Nephron (organoid): ENCODE results near the gene ODC1.

Experiments used
- H3K27ac Mint-ChIP-seq, 3 experiments: 2 replicates each; pipeline ENCODE4 v1.8.0; 2020; ENCODE audit warnings: mixed read lengths in 3 of 3, mild to moderate bottlenecking in 2 of 3, moderate library complexity in 1 of 3
- H3K27me3 Mint-ChIP-seq: 2 replicates; pipeline ENCODE4 v1.8.0; 2021; ENCODE audit warnings: low read depth, mild to moderate bottlenecking, moderate library complexity, mixed read lengths
- H3K36me3 Mint-ChIP-seq: 2 replicates; pipeline ENCODE4 v1.8.0; 2020; ENCODE audit warnings: low read depth, mixed read lengths
- H3K4me1 Mint-ChIP-seq: 2 replicates; pipeline ENCODE4 v1.8.0; 2020; ENCODE audit warnings: mixed read lengths
- H3K4me3 Mint-ChIP-seq, 3 experiments: 2 replicates each; pipeline ENCODE4 v1.8.0; 2020; ENCODE audit warnings: mild to moderate bottlenecking in 3 of 3, mixed read lengths in 3 of 3, moderate library complexity in 2 of 3
- H3K9me3 Mint-ChIP-seq: 2 replicates; pipeline ENCODE4 v1.8.0; 2020; ENCODE audit warnings: mixed read lengths
- CTCF ChIP-seq, 3 experiments: fragments of 200-600 bp; sonication (generic); IDR thresholded peaks; one replicate each; pipeline ENCODE4 v1.5.0; 2021; ENCODE audit warnings: antibody characterized with exemption in 3 of 3; ENCODE audit not compliant: unreplicated experiment in 3 of 3

ODC1 gene

GRCh38 chr2:10427618-10427949 is 20.5 kb downstream of the ODC1 start:
- peaks cover 15% of the 10 kb centered on the region for H3K27me3 Mint-ChIP-seq
- no peaks in the 10 kb centered on the region for H3K36me3 Mint-ChIP-seq
- H3K4me1 Mint-ChIP-seq, result peaks cover 15% of the 10 kb centered on the region
- peak overlapping the region in 1 of 3 experiments; percentile 9 for H3K4me3 Mint-ChIP-seq
- H3K27ac Mint-ChIP-seq, result peak overlapping the region; percentile 63 to 85 (median 74)
- H3K9me3 Mint-ChIP-seq, result no peaks in the 10 kb centered on the region
- no peak for TF ChIP-seq CTCF (IDR thresholded peaks at IDR 0.05; ENCODE audit: unreplicated experiment in 3 of 3)

DNA sequence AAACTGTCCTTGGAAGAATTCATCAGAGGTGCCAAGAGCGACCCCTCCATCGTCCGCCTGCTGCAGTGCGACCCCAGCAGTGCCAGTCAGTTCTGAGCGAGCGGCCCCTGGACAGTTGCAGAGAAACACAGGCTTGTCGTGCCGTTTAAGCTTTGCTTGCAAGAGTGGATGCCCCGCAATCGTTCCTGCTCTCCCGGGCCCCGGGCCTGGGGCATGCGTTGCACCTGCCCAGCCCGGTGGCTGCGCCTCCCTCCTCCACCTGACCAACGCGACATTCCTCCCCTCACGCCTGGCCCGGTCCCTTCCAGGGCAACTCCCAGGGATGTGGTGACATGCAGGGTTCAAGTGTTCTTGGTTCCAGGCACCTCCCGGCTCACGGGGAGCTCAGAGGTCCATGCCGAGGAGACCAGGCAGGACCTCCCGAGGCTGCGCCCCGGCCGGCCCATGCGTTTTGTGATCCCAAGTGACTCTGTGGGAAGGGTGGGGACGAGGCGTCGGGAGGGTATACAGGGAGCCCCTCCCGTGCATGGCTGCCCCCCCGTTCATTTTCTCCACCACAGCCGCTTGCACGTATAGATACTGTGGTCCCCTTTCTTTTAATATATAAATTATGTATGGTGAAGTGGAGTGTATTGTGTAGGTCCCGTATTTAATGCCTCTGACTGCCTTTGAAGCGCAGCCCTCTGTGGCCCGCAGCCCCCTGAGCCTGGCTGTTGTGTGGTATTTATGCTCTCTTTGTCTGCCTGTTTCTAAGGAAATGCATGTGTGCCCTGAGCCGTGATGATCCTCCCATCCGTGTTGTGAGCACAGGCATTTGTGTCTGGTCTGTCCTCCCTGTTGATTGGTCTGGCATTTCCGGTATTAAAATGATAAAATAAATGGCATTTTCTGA is 21.2 kb downstream of the ODC1 start:
- peaks cover 15% of the 10 kb centered on the region for H3K4me1 Mint-ChIP-seq
- no peaks in the 10 kb centered on the region for H3K36me3 Mint-ChIP-seq
- peaks cover 15% of the 10 kb centered on the region for H3K27me3 Mint-ChIP-seq
- H3K27ac Mint-ChIP-seq, result peak overlapping the region; percentile 63 to 85 (median 74)
- no peak for TF ChIP-seq CTCF (IDR thresholded peaks at IDR 0.05; ENCODE audit: unreplicated experiment in 3 of 3)
- peak overlapping the region in 1 of 3 experiments; percentile 9 for H3K4me3 Mint-ChIP-seq
- no peaks in the 10 kb centered on the region for H3K9me3 Mint-ChIP-seq

DNA sequence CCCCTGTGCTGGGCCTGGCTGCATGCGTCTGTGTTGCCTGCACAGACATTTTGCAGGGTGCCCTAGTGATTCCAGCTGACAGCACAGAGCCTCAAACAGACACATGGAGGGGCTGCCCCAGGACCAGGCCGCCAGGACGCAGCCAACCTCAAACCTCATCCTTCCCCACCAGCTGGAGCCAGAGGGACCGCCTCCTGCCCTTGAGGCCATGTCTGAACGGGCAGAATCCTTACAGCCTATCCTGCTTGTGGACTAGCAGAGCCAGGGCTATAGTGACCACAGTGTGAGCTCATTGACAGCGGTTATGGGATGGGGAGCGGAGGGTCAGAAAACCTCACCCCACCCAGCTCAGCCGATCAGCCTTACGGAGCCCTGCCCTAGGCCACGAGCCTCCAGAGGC is 22.4 kb downstream of the ODC1 start:
- H3K9me3 Mint-ChIP-seq, result no peaks in the 10 kb centered on the region

GRCh38 chr2:10424916-10425505 is 23.1 kb downstream of the ODC1 start:
- Mint-ChIP-seq H3K4me1 (peaks cover 15% of the 10 kb centered on the region), H3K27me3 (peaks cover 9% of the 10 kb centered on the region), H3K36me3 (no peaks in the 10 kb centered on the region), H3K27ac (no peak overlapping the region), H3K9me3 (no peaks in the 10 kb centered on the region), H3K4me3 (no peak overlapping the region)
- TF ChIP-seq CTCF (IDR thresholded peaks at IDR 0.05; ENCODE audit: unreplicated experiment in 3 of 3), result no peak

More for the DNA sequence above, 22.4 kb downstream of the ODC1 start:
- H3K4me1 Mint-ChIP-seq, result peaks cover 15% of the 10 kb centered on the region
- peak overlapping the region in 1 of 3 experiments; percentile 13 for H3K27ac Mint-ChIP-seq
- H3K4me3 Mint-ChIP-seq, result no peak overlapping the region
- no peaks in the 10 kb centered on the region for H3K36me3 Mint-ChIP-seq
- no peak for TF ChIP-seq CTCF (IDR thresholded peaks at IDR 0.05; ENCODE audit: unreplicated experiment in 3 of 3)
- peaks cover 10% of the 10 kb centered on the region for H3K27me3 Mint-ChIP-seq

- Mint-ChIP-seq H3K27me3 (peaks cover 12% of the 10 kb centered on the region), H3K4me3 (no peak overlapping the region), H3K9me3 (no peaks in the 10 kb centered on the region), H3K4me1 (peaks cover 15% of the 10 kb centered on the region), H3K27ac (peak overlapping the region in 2 of 3 experiments; percentile 36 to 66), H3K36me3 (no peaks in the 10 kb centered on the region)
- no peak for TF ChIP-seq CTCF (IDR thresholded peaks at IDR 0.05; ENCODE audit: unreplicated experiment in 3 of 3)
Observed at GRCh38 chr2:10424051-10424450, 24.1 kb downstream of the ODC1 start.
